K562 (cell line): ENCODE data around the gene STXBP6. TPM values are rescaled to one million over a fixed set of nuclear protein-coding genes. Genes with fewer than 3 reads are reported as not detected.

Experiments
- CHCHD3 ChIP-seq: fragments of 250-450 bp; sonication (Bioruptor Pico); IDR thresholded peaks from 2 replicates; pipeline ENCODE4 v2.1.2; 2022; ENCODE audit warnings: mild to moderate bottlenecking
- CHD7 ChIP-seq: fragments of 200-600 bp; sonication (generic); IDR thresholded peaks from one replicate; pipeline ENCODE4 v1.6.1; 2012; ENCODE audit warnings: mild to moderate bottlenecking, low read depth, low read length, inconsistent platforms
- E2F8 ChIP-seq: fragments of 450-650 bp; IDR thresholded peaks from 2 replicates; pipeline ENCODE4 v1.7.1; 2018; ENCODE audit warnings: mild to moderate bottlenecking, low read depth; ENCODE audit not compliant: partially characterized antibody
- EHMT2 ChIP-seq: fragments of 450-650 bp; IDR thresholded peaks from 2 replicates; pipeline ENCODE4 v1.6.1; 2018; ENCODE audit warnings: antibody characterized with exemption
- ETV6 ChIP-seq, 3 experiments: fragments of 150-350 bp in 1 of 3; sonication (generic) in 1 of 3; formaldehyde crosslinking in 1 of 3; IDR thresholded peaks; 2 replicates each; pipeline versions ENCODE4 v1.6.1 to v1.8.0; 2014 to 2022; ENCODE audit warnings: borderline replicate concordance in 2 of 3, low read depth in 2 of 3, antibody characterized with exemption in 1 of 3, low read length in 1 of 3, mild to moderate bottlenecking in 1 of 3, missing genetic modification reagents in 1 of 3
- ILK ChIP-seq: fragments of 450-650 bp; IDR thresholded peaks from 2 replicates; pipeline ENCODE4 v1.6.1; 2016; ENCODE audit warnings: missing genetic modification characterization, low read depth, mild to moderate bottlenecking, missing compliant biosample characterization, moderate library complexity, borderline replicate concordance
- MTA1 ChIP-seq: fragments of 450-650 bp; IDR thresholded peaks from 2 replicates; pipeline ENCODE4 v1.6.1; 2017; ENCODE audit warnings: borderline replicate concordance
- PKNOX1 ChIP-seq: fragments of 450-650 bp; IDR thresholded peaks from 2 replicates; pipeline ENCODE4 v1.6.1; 2016
- ZNF146 ChIP-seq: IDR thresholded peaks from one replicate; pipeline ENCODE4 v1.6.1; 2018; ENCODE audit warnings: missing compliant biosample characterization; ENCODE audit not compliant: unreplicated experiment
- polyA plus RNA-seq, 8 experiments: library from polyadenylated mRNA; depleted of rRNA in 4 of 8; stranded (reverse) in 5 of 8; unstranded in 3 of 8; fragments of >200 nt; fragmentation: Nextera tagmentation in 2 of 8; fragmentation: Illumina TruSeq in 1 of 8; extraction: Ambion mirVana in 2 of 8; extraction: Trizol in 1 of 8; gene quantifications; 2 replicates each; pipeline versions ENCODE4 v1.2.1 to v1.2.3, GENCODE V29; 2011 to 2014; ENCODE audit warnings: inconsistent platforms in 1 of 8, missing spikeins in 1 of 8
- total RNA-seq, 7 experiments: library from RNA; depleted of rRNA in 6 of 7; stranded (reverse); fragments of >200 nt in 6 of 7; fragmentation: Illumina TruSeq in 2 of 7; extraction: Trizol in 2 of 7; gene quantifications; 2 replicates each; pipeline versions ENCODE4 v1.2.1 to v1.2.3, GENCODE V29; 2011 to 2021; ENCODE audit warnings: low replicate concordance in 1 of 7

Gene STXBP6
- total and polyA plus RNA-seq, 9 of the 15 experiments (the other 6 are each of a cell fraction or from before 2014, with no cell fraction given) = 0.27 to 0.89 (median 0.59) TPM

DNA sequence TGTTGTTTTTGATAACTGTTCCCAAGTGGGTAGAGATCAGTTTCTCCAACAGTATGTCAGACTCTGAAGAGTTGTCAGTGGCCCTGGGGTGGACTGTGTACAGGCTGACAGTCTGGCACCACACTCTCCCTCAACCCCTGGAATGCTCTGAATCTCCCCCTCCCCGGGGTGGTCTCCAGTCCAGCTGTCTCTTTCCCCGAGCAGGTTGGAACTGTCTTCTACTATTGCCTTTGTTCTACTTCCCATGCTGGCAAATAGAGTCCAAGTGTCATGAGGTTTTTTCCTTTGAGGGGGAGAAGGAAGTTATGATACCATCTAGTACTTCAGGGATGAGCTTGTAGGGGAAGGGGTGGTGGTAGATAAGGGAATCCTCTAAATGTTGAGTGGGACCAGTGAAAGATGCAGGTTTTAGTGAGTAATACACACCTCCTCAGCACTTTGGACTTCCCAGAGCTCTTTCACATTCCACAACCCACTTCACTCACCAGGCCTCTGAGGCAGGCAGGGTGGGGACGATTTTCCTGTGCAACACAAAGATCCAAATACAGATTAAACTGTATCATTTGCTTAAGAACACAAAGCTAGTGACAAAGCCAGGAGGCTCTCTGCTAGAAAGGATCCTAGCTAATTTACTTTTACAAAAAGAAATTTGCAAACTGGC lies 245.3 kb downstream of the STXBP6 start (continued):
- TF ChIP-seq CHD7 (no peak), ETV6 (IDR thresholded peaks at IDR 0.05; ENCODE audit: borderline replicate concordance in 1 of 2, low read depth in 2 of 2, low read length in 1 of 2) (no peak), ETV6 (CRISPR knock-in tag; IDR thresholded peaks at IDR 0.05; ENCODE audit: borderline replicate concordance) (no peak), MTA1 (no peak), ILK (tag) (no peak), ZNF146 (CRISPR knock-in tag) (no peak), E2F8 (no peak), CHCHD3 (no peak), EHMT2 (no peak), PKNOX1 (no peak)
